Suprapubic skin (tissue), 4 donors: Measurements from ENCODE around the gene AHCYL1.

Experiments used
- EP300 ChIP-seq: sonication (generic); formaldehyde crosslinking; IDR thresholded peaks from one replicate; pipeline ENCODE4 v1.6.1; 2017; ENCODE audit warnings: antibody characterized with exemption
- POLR2A ChIP-seq, 2 donors: fragments of 450-650 bp; IDR thresholded peaks; one replicate each; pipeline ENCODE4 v1.6.1; 2017; ENCODE audit warnings: antibody characterized with exemption in 2 of 2, mild to moderate bottlenecking in 2 of 2, moderate library complexity in 2 of 2
- POLR2AphosphoS5 ChIP-seq, 3 donors: sonication (generic); formaldehyde crosslinking; IDR thresholded peaks; one replicate each; pipeline ENCODE4 v1.6.1; 2017; ENCODE audit warnings: antibody characterized with exemption in 3 of 3
- TF ChIP-seq, protein P1 (sequence below), 2 donors: fragments of 200-600 bp in 1 of 2; fragments of 450-650 bp in 1 of 2; sonication (generic) in 1 of 2; IDR thresholded peaks; one replicate each; pipeline ENCODE4 v1.5.1; 2016 to 2019; ENCODE audit warnings: antibody characterized with exemption in 2 of 2, mild to moderate bottlenecking in 1 of 2, moderate library complexity in 1 of 2

DNA sequence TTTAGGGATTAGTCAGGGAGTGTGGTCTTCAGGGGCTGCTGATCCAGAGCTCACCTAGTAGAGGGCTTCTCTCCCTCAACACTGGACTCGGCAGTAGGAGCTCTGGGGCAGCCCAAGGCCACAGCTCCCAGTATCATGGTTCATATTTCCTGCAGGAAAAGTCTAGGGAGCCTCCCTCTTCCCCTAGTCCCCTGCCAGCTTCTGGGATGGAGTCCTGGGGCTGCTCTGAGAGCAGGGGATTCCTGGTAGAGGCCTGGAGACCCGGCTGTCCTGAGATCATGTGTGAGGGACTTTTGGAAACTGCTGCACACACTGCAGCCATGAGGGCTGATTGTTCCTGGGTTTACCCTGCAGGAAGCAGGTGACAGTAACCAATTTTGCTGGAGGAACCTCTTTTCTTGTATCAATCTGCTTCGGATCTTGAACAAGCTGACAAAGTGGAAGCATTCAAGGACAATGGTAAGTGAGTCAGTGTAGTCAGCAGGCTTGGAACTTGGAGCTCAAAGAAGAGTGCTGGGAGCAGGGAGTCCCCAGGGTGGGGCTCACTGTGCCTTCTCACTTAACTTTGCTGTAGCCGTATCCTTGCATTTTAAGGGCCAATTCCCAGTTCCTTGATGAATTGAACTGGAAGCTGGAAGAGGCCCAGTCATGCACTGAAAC is 66.2 kb downstream of the AHCYL1 start:
- no peak for TF ChIP-seq POLR2A (IDR thresholded peaks at IDR 0.05)
- no peak for TF ChIP-seq POLR2AphosphoS5 (IDR thresholded peaks at IDR 0.05)
- TF ChIP-seq, protein P1, sequence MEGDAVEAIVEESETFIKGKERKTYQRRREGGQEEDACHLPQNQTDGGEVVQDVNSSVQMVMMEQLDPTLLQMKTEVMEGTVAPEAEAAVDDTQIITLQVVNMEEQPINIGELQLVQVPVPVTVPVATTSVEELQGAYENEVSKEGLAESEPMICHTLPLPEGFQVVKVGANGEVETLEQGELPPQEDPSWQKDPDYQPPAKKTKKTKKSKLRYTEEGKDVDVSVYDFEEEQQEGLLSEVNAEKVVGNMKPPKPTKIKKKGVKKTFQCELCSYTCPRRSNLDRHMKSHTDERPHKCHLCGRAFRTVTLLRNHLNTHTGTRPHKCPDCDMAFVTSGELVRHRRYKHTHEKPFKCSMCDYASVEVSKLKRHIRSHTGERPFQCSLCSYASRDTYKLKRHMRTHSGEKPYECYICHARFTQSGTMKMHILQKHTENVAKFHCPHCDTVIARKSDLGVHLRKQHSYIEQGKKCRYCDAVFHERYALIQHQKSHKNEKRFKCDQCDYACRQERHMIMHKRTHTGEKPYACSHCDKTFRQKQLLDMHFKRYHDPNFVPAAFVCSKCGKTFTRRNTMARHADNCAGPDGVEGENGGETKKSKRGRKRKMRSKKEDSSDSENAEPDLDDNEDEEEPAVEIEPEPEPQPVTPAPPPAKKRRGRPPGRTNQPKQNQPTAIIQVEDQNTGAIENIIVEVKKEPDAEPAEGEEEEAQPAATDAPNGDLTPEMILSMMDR (IDR thresholded peaks at IDR 0.05) = no peak
- TF ChIP-seq EP300 = no peak
